Measurements from ENCODE around the gene LYRM7.

Gene LYRM7

GRCh38 chr5:131198625-131199024 is 27.9 kb downstream of the LYRM7 start:
- H3K27ac ChIP-seq, result no peak overlapping the region
- TF ChIP-seq ZFX (IDR thresholded peaks at IDR 0.05; ENCODE audit: borderline replicate concordance) (no peak), CTCF (IDR thresholded peaks at IDR 0.05) (no peak)

- H3K27ac ChIP-seq, result no peak overlapping the region
- TF ChIP-seq ZFX (IDR thresholded peaks at IDR 0.05; ENCODE audit: borderline replicate concordance), result no peak
- TF ChIP-seq CTCF (IDR thresholded peaks at IDR 0.05), result no peak
These were observed 29.8 kb downstream of the LYRM7 start for GRCh38 chr5:131200560-131200959.

- TF ChIP-seq CTCF (IDR thresholded peaks at IDR 0.05) (no peak), ZFX (IDR thresholded peaks at IDR 0.05; ENCODE audit: borderline replicate concordance) (no peak)
- no peak overlapping the region for H3K27ac ChIP-seq
These were observed 34.2 kb downstream of the LYRM7 start for GRCh38 chr5:131204964-131205363.

GRCh38 chr5:131206061-131206460 is 35.3 kb downstream of the LYRM7 start:
- TF ChIP-seq CTCF (IDR thresholded peaks at IDR 0.05) (no peak), ZFX (IDR thresholded peaks at IDR 0.05; ENCODE audit: borderline replicate concordance) (no peak)

GRCh38 chr5:131206772-131207171 is 36.0 kb downstream of the LYRM7 start:
- TF ChIP-seq CTCF (IDR thresholded peaks at IDR 0.05) (no peak), ZFX (IDR thresholded peaks at IDR 0.05; ENCODE audit: borderline replicate concordance) (no peak)

More at GRCh38 chr5:131206061-131206460, 35.3 kb downstream of the LYRM7 start:
- no peak overlapping the region for H3K27ac ChIP-seq

GRCh38 chr5:131209175-131209505 is 38.4 kb downstream of the LYRM7 start:
- TF ChIP-seq ZFX (IDR thresholded peaks at IDR 0.05; ENCODE audit: borderline replicate concordance), result no peak
- TF ChIP-seq CTCF (IDR thresholded peaks at IDR 0.05), result no peak
- H3K27ac ChIP-seq, result no peak overlapping the region

More at GRCh38 chr5:131206772-131207171, 36.0 kb downstream of the LYRM7 start:
- no peak overlapping the region for H3K27ac ChIP-seq

DNA sequence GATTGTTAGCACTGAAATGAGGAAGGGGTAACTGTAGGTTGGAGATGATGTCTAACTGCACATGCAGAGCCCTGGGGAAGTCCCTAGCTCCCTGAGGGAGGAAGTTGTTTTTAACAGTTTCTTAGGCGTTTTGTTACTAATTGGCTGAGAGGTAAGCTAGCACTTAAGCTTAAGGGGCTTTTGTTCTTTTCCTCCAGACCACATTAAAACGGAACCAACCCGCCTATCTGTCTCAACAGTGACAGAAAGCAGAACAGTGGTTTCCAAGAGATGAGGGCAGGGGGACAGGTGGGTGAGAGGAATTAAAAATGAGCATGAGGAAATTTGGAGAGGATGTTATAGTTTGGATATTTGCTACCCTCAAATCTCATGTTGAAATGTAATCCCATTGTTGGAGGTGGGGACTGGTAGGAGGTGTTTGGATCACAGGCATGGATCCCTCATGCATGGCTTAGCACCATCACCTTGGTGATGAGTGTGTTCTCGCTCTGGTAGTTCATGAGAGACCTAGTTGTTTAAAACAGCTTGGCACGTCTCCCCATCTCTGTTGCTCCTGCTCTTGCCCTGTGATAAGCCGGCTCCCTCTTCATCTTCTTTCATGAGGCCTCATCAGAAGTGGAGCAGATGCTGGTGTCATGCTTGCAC is 38.9 kb downstream of the LYRM7 start:
- TF ChIP-seq CTCF (IDR thresholded peaks at IDR 0.05) (no peak), ZFX (IDR thresholded peaks at IDR 0.05; ENCODE audit: borderline replicate concordance) (no peak)
- H3K27ac ChIP-seq, result no peak overlapping the region

All from 22Rv1 (cell line).